Measurements from ENCODE around the gene MEPCE. TPM values are rescaled to one million over a fixed set of nuclear protein-coding genes. Genes with fewer than 3 reads are reported as not detected.

The MEPCE gene
- total and polyA plus RNA-seq, 2 of the 8 experiments (the other 6 are each of a cell fraction or from before 2014, with no cell fraction given) = 22.8 to 48.8 TPM

DNA sequence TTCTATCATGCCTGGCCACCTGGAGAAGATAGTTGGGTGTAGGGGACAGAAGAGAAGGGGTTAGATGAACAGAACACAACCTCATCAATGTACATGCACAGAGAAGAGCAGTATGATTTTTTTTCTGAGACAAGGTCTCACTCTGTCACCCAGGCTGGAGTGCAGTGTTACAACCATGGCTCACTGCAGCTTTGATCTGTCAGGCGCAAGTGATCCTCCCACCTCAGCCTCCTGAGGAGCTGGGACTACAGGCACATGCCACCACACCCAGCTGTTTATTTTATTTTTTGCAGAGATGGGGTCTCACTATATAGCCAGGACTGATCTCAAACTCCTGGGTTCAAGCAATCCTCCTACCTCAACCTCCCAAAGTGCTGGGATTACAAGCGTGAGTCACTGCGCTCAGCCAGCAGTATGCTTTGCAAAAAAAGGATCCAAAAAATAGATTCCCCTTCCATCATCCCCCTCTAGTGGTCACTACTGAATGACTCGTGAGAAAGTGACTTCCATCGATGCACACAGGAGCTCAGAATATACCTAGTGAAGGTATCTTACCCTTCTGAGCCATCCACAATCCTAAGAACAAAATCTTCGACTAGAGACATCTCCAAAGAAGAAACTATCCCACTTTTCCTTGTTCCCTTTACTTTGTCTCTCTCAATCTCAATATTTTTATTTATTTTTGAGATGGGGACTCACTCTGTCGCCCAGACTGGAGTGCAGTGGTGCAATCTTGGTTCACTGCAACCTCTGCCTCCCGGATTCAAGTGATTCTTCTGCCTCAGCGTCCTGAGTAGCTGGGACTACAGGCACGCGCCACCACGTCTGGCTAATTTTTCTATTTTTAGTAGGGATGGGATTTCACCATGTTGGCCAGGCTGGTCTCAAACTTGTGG is 22.1 kb upstream of the MEPCE start:
- CTCF ChIA-PET (ENCODE audit: partially characterized antibody) = interaction anchor here (0.6 to 4.4 kb wide), 34 partner anchors 8 to 392 kb away, joined by 3 to 41 read pairs (median 5); partner anchors contain the start of genes PILRB and POP7
- no peak overlapping the region for H3K4me2 ChIP-seq (ENCODE audit: insufficient read depth in 1 of 2, low read depth in 2 of 2, low read length in 2 of 2)

More for the DNA sequence above, 22.1 kb upstream of the MEPCE start:
- H2BK15ac ChIP-seq (ENCODE audit: low read length) = no peak overlapping the region
- no peaks in the 10 kb centered on the region for H4K20me1 ChIP-seq (replicated peaks in 1 of 2; ENCODE audit: control insufficient read depth in 1 of 2, insufficient read depth in 2 of 2, low read length in 2 of 2)
- H3K27me3 ChIP-seq (replicated peaks in 1 of 4; ENCODE audit: control insufficient read depth in 3 of 4, extremely low read depth in 1 of 4, insufficient read depth in 3 of 4, low read length in 3 of 4) = no peaks in the 10 kb centered on the region; a peak in 1 of 7 replicates
- no peak overlapping the region for H2BK12ac ChIP-seq (ENCODE audit: low read depth, low read length)
- no peaks in the 10 kb centered on the region for H3K9me3 ChIP-seq (ENCODE audit: insufficient read depth in 2 of 2, low read depth in 1 of 2, low read length in 1 of 2)
- H4K8ac ChIP-seq (ENCODE audit: extremely low read depth, insufficient read depth, low read length) = no peak overlapping the region
- H4K5ac ChIP-seq (ENCODE audit: insufficient read length, low read depth, low read length) = no peak overlapping the region
- no peak overlapping the region for H3K27ac ChIP-seq (ENCODE audit: low read depth, low read length)
- no peak overlapping the region for H3K4ac ChIP-seq (replicated peaks; ENCODE audit: insufficient read length, low read depth, low read length)
- no peaks in the 10 kb centered on the region for H3K79me1 ChIP-seq (ENCODE audit: low read depth, low read length)
- TF ChIP-seq, protein P1, sequence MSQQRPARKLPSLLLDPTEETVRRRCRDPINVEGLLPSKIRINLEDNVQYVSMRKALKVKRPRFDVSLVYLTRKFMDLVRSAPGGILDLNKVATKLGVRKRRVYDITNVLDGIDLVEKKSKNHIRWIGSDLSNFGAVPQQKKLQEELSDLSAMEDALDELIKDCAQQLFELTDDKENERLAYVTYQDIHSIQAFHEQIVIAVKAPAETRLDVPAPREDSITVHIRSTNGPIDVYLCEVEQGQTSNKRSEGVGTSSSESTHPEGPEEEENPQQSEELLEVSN (IDR thresholded peaks at IDR 0.05) = no peak
- TF ChIP-seq PHF8 (conservative IDR thresholded peaks at IDR 0.05; ENCODE audit: low read depth, low read length) (no peak), CHD2 (IDR thresholded peaks at IDR 0.05; ENCODE audit: low read length) (no peak), CREB1 (IDR thresholded peaks at IDR 0.05) (0 out of 2 replicates have a peak, but pooled peaks have one; percentile 12), JUND (IDR thresholded peaks at IDR 0.05; ENCODE audit: low read length) (peak; percentile 42; the same call in 1 of the 2 replicates), SP2 (IDR thresholded peaks at IDR 0.05; ENCODE audit: low read length) (no peak), RAD21 (IDR thresholded peaks at IDR 0.05 in 1 of 2, conservative IDR thresholded peaks at IDR 0.05 in 1 of 2; ENCODE audit: low read depth in 2 of 2, low read length in 2 of 2) (peak; percentile 74 to 78)
- TF ChIP-seq, protein P2, sequence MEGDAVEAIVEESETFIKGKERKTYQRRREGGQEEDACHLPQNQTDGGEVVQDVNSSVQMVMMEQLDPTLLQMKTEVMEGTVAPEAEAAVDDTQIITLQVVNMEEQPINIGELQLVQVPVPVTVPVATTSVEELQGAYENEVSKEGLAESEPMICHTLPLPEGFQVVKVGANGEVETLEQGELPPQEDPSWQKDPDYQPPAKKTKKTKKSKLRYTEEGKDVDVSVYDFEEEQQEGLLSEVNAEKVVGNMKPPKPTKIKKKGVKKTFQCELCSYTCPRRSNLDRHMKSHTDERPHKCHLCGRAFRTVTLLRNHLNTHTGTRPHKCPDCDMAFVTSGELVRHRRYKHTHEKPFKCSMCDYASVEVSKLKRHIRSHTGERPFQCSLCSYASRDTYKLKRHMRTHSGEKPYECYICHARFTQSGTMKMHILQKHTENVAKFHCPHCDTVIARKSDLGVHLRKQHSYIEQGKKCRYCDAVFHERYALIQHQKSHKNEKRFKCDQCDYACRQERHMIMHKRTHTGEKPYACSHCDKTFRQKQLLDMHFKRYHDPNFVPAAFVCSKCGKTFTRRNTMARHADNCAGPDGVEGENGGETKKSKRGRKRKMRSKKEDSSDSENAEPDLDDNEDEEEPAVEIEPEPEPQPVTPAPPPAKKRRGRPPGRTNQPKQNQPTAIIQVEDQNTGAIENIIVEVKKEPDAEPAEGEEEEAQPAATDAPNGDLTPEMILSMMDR (IDR thresholded peaks at IDR 0.05; ENCODE audit: control extremely low read depth in 1 of 3, insufficient read depth in 1 of 3, low read depth in 1 of 3, low read length in 3 of 3) = peak in 2 of 3 experiments; percentile 66 to 76; a peak in 3 of 4 replicates
- H2BK5ac ChIP-seq (ENCODE audit: low read depth, low read length) = no peak overlapping the region
- H3K79me2 ChIP-seq (ENCODE audit: control insufficient read depth in 1 of 2, insufficient read depth in 2 of 2, low read length in 2 of 2) = no peaks in the 10 kb centered on the region
- H3K23me2 ChIP-seq (ENCODE audit: low read depth, low read length) = no peaks in the 10 kb centered on the region
- no peak overlapping the region for H3K14ac ChIP-seq (ENCODE audit: insufficient read length)
- peak; percentile 70 for FAIRE-seq
- no peak overlapping the region for H3K56ac ChIP-seq (replicated peaks; ENCODE audit: insufficient read length, low read depth, low read length)
- H2AFZ ChIP-seq (ENCODE audit: low read length) = no peak overlapping the region
- H2BK20ac ChIP-seq (ENCODE audit: low read length) = no peak overlapping the region
- H3K18ac ChIP-seq (ENCODE audit: extremely low read depth, low read length) = no peak overlapping the region
- WGBS, 2 experiments (ENCODE audit: extremely low coverage in 1 of 2, insufficient coverage in 1 of 2, insufficient read length in 1 of 2, insufficient replicate concordance in 2 of 2, low coverage in 1 of 2, low lambda C conversion rate in 2 of 2, missing lambda C conversion rate in 1 of 2) = 63% methylated on average over 12 of the region's 12 CpGs; no CpG with 5 or more reads in 1 of the 2 experiments
- no peaks in the 10 kb centered on the region for H3K36me3 ChIP-seq (ENCODE audit: control insufficient read depth in 2 of 4, insufficient read depth in 4 of 4, low read length in 3 of 4)
- DNase-seq (ENCODE audit: low read depth in 1 of 2, low spot score in 2 of 2) = peak in 1 of 2 experiments; percentile 51
- no peak overlapping the region for H3K4me3 ChIP-seq (ENCODE audit: extremely low read depth in 1 of 4, insufficient read depth in 2 of 4, low read depth in 3 of 4, low read length in 4 of 4)
- H3K23ac ChIP-seq (ENCODE audit: insufficient read length) = no peak overlapping the region
- no peaks in the 10 kb centered on the region for H3K4me1 ChIP-seq (replicated peaks in 1 of 4; ENCODE audit: control insufficient read depth in 3 of 4, insufficient read depth in 4 of 4, low read length in 3 of 4)
- no peak overlapping the region for H3K9ac ChIP-seq (replicated peaks in 1 of 4; ENCODE audit: extremely low read depth in 1 of 4, low read depth in 3 of 4, low read length in 3 of 4)
- H2BK120ac ChIP-seq (replicated peaks; ENCODE audit: low read depth, low read length) = no peak overlapping the region
- POLR2A ChIA-PET (ENCODE audit: partially characterized antibody) = interaction anchor here (0.5 to 2.3 kb wide), 7 partner anchors 22 to 118 kb away, joined by 3 to 12 read pairs (median 3); partner anchors contain the start of genes MEPCE and ZCWPW1
- no peak overlapping the region for H4K91ac ChIP-seq (replicated peaks; ENCODE audit: insufficient read length, low read length)
- no peak overlapping the region for H2AK5ac ChIP-seq (ENCODE audit: low read depth, low read length)

Data from H1 (cell line).